ENCODE measurements around the gene CRYL1. TPM values are rescaled to one million over a fixed set of nuclear protein-coding genes. Genes with fewer than 3 reads are reported as not detected.

The CRYL1 gene
- total RNA-seq, 1 experiment from 2014 or later, result 3.7 TPM

- H3K14ac ChIP-seq (ENCODE audit: insufficient read depth, low read length), result no peak overlapping the region
- H2BK20ac ChIP-seq (ENCODE audit: low read depth, low read length, poor library complexity, severe bottlenecking), result no peak overlapping the region
- peaks cover 4 to 23% (median 12%) of the 10 kb centered on the region in 3 experiments for H3K36me3 Mint-ChIP-seq (ENCODE audit: insufficient read depth in 1 of 3, low read depth in 3 of 3)
- no peak overlapping the region for H2AFZ ChIP-seq (ENCODE audit: low read length)
- H3K56ac ChIP-seq (ENCODE audit: insufficient read length, low read depth, low read length), result no peak overlapping the region
- no peak overlapping the region for H2AK5ac ChIP-seq (ENCODE audit: insufficient read length, low read length)
- no peak overlapping the region for H4K8ac ChIP-seq (replicated peaks; ENCODE audit: insufficient read length, low read depth, low read length)
- H4K5ac ChIP-seq (ENCODE audit: insufficient read length, low read depth, low read length), result no peak overlapping the region
- H3K27me3 ChIP-seq (ENCODE audit: insufficient read depth, low read length), result no peaks in the 10 kb centered on the region
- no peak overlapping the region for H2BK5ac ChIP-seq (ENCODE audit: insufficient read length, low read length)
- H2BK15ac ChIP-seq (ENCODE audit: low read depth, low read length), result no peak overlapping the region
- no peaks in the 10 kb centered on the region for H3K4me1 ChIP-seq (ENCODE audit: insufficient read depth, low read length)
- no peak overlapping the region for H3K4ac ChIP-seq (ENCODE audit: low read depth, low read length)
- H3K4me1 Mint-ChIP-seq, result peaks cover 8 to 12% of the 10 kb centered on the region in 2 experiments
- H3K9ac ChIP-seq (ENCODE audit: extremely low read depth, insufficient read length, low read length), result no peak overlapping the region
- no peak overlapping the region for H3T11ph ChIP-seq (ENCODE audit: low read length)
- peaks cover 20 to 25% of the 10 kb centered on the region in 2 experiments for H3K9me3 Mint-ChIP-seq
- peaks cover 16% of the 10 kb centered on the region for H3K27me3 Mint-ChIP-seq (ENCODE audit: low read depth)
- H4K20me1 ChIP-seq (ENCODE audit: control insufficient read depth, insufficient read depth, insufficient read length), result no peaks in the 10 kb centered on the region
- peak overlapping the region; percentile 85 to 92 (median 89); a peak in 3 of 7 replicates for H3K27ac Mint-ChIP-seq
- no peak overlapping the region for H2BK12ac ChIP-seq (ENCODE audit: insufficient read length, low read depth, low read length)
- no peak overlapping the region for H3K23ac ChIP-seq (ENCODE audit: insufficient read length, low read depth, low read length)
- H4K91ac ChIP-seq (ENCODE audit: insufficient read length, low read depth, low read length), result no peak overlapping the region
- H3K4me2 ChIP-seq (ENCODE audit: insufficient read depth, insufficient read length, low read length), result peak overlapping the region; percentile 82
- no peaks in the 10 kb centered on the region for H3K79me2 ChIP-seq (ENCODE audit: insufficient read depth, low read length)
- no peak overlapping the region for H2BK120ac ChIP-seq (ENCODE audit: low read depth, low read length, poor library complexity, severe bottlenecking)
- no peak for DNase-seq
- H3K27ac ChIP-seq (ENCODE audit: insufficient read length, low read depth, low read length), result no peak overlapping the region
- peak overlapping the region; percentile 84 to 93 for H3K4me3 Mint-ChIP-seq
- H3K23me2 ChIP-seq (ENCODE audit: insufficient read length, low read depth, low read length, poor library complexity, severe bottlenecking), result peaks cover 10% of the 10 kb centered on the region
- no peaks in the 10 kb centered on the region for H3K9me3 ChIP-seq (ENCODE audit: control insufficient read depth, low read depth, low read length)
- no peaks in the 10 kb centered on the region for H3K79me1 ChIP-seq (ENCODE audit: insufficient read depth, low read depth, low read length, poor library complexity, severe bottlenecking)
- no CpG with 5 or more reads among the region's 9 CpGs for WGBS (ENCODE audit: extremely low coverage, insufficient read length, low lambda C conversion rate)
- H3K18ac ChIP-seq (ENCODE audit: insufficient read length, low read depth, low read length), result no peak overlapping the region
- TF ChIP-seq, protein P1, sequence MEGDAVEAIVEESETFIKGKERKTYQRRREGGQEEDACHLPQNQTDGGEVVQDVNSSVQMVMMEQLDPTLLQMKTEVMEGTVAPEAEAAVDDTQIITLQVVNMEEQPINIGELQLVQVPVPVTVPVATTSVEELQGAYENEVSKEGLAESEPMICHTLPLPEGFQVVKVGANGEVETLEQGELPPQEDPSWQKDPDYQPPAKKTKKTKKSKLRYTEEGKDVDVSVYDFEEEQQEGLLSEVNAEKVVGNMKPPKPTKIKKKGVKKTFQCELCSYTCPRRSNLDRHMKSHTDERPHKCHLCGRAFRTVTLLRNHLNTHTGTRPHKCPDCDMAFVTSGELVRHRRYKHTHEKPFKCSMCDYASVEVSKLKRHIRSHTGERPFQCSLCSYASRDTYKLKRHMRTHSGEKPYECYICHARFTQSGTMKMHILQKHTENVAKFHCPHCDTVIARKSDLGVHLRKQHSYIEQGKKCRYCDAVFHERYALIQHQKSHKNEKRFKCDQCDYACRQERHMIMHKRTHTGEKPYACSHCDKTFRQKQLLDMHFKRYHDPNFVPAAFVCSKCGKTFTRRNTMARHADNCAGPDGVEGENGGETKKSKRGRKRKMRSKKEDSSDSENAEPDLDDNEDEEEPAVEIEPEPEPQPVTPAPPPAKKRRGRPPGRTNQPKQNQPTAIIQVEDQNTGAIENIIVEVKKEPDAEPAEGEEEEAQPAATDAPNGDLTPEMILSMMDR (conservative IDR thresholded peaks at IDR 0.05), result no peak
Observed at GRCh38 chr13:20567881-20568528, 42.3 kb upstream of the CRYL1 start.
